ENCODE data around the gene WDR11.

DNA sequence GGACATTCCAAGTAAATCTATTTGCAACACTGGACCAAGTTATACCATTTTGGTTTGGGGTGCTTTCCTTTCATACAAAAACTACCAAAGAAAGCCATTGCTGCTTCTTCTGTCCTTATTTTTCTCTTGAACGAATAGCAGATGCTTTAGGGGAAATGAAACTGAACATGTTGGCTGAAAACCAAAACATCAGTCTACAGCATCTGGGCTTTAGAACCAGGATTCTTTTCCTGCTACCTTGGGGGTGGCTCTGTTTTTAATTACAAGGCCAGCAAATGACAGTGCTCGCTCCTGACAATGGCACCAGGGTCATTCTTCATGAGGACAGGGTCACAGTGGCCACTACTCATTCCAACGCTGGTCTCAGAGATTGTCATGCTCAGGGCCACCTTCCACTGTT, 80.3 kb downstream of the WDR11 start:
- TF ChIP-seq EGR1 (IDR thresholded peaks at IDR 0.05; ENCODE audit: low read depth): no peak
- no peak for TF ChIP-seq POLR2A (IDR thresholded peaks at IDR 0.05; ENCODE audit: borderline replicate concordance, extremely low read depth, insufficient read depth, insufficient read length)
- TF ChIP-seq, protein P1, sequence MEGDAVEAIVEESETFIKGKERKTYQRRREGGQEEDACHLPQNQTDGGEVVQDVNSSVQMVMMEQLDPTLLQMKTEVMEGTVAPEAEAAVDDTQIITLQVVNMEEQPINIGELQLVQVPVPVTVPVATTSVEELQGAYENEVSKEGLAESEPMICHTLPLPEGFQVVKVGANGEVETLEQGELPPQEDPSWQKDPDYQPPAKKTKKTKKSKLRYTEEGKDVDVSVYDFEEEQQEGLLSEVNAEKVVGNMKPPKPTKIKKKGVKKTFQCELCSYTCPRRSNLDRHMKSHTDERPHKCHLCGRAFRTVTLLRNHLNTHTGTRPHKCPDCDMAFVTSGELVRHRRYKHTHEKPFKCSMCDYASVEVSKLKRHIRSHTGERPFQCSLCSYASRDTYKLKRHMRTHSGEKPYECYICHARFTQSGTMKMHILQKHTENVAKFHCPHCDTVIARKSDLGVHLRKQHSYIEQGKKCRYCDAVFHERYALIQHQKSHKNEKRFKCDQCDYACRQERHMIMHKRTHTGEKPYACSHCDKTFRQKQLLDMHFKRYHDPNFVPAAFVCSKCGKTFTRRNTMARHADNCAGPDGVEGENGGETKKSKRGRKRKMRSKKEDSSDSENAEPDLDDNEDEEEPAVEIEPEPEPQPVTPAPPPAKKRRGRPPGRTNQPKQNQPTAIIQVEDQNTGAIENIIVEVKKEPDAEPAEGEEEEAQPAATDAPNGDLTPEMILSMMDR (IDR thresholded peaks at IDR 0.05 in 2 of 3, conservative IDR thresholded peaks at IDR 0.05 in 1 of 3; ENCODE audit: borderline replicate concordance in 1 of 3, insufficient read depth in 1 of 3, low read depth in 2 of 3, low read length in 2 of 3): no peak
- TF ChIP-seq RAD21 (IDR thresholded peaks at IDR 0.05; ENCODE audit: low read depth): no peak
- TF ChIP-seq SRF (IDR thresholded peaks at IDR 0.05; ENCODE audit: low read depth): no peak
- TF ChIP-seq, protein P2, sequence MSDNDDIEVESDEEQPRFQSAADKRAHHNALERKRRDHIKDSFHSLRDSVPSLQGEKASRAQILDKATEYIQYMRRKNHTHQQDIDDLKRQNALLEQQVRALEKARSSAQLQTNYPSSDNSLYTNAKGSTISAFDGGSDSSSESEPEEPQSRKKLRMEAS (IDR thresholded peaks at IDR 0.05): no peak
- TF ChIP-seq, protein P3, sequence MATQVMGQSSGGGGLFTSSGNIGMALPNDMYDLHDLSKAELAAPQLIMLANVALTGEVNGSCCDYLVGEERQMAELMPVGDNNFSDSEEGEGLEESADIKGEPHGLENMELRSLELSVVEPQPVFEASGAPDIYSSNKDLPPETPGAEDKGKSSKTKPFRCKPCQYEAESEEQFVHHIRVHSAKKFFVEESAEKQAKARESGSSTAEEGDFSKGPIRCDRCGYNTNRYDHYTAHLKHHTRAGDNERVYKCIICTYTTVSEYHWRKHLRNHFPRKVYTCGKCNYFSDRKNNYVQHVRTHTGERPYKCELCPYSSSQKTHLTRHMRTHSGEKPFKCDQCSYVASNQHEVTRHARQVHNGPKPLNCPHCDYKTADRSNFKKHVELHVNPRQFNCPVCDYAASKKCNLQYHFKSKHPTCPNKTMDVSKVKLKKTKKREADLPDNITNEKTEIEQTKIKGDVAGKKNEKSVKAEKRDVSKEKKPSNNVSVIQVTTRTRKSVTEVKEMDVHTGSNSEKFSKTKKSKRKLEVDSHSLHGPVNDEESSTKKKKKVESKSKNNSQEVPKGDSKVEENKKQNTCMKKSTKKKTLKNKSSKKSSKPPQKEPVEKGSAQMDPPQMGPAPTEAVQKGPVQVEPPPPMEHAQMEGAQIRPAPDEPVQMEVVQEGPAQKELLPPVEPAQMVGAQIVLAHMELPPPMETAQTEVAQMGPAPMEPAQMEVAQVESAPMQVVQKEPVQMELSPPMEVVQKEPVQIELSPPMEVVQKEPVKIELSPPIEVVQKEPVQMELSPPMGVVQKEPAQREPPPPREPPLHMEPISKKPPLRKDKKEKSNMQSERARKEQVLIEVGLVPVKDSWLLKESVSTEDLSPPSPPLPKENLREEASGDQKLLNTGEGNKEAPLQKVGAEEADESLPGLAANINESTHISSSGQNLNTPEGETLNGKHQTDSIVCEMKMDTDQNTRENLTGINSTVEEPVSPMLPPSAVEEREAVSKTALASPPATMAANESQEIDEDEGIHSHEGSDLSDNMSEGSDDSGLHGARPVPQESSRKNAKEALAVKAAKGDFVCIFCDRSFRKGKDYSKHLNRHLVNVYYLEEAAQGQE (IDR thresholded peaks at IDR 0.05; ENCODE audit: low read depth): no peak
- TF ChIP-seq EZH2phosphoT487 (IDR thresholded peaks at IDR 0.05; ENCODE audit: borderline replicate concordance): no peak

Data from HCT116 (cell line).